ENCODE measurements around the gene PSME3IP1.
"Not testable (repeated sequence)": the region's sequence is repeated elsewhere in the genome, so short reads cannot be mapped to it uniquely, and the experiment has no call there.

The PSME3IP1 gene

GRCh38 chr16:57123974-57124674, 61.7 kb downstream of the PSME3IP1 start:
- no peak for DNase-seq (ENCODE audit: low read depth)

DNA sequence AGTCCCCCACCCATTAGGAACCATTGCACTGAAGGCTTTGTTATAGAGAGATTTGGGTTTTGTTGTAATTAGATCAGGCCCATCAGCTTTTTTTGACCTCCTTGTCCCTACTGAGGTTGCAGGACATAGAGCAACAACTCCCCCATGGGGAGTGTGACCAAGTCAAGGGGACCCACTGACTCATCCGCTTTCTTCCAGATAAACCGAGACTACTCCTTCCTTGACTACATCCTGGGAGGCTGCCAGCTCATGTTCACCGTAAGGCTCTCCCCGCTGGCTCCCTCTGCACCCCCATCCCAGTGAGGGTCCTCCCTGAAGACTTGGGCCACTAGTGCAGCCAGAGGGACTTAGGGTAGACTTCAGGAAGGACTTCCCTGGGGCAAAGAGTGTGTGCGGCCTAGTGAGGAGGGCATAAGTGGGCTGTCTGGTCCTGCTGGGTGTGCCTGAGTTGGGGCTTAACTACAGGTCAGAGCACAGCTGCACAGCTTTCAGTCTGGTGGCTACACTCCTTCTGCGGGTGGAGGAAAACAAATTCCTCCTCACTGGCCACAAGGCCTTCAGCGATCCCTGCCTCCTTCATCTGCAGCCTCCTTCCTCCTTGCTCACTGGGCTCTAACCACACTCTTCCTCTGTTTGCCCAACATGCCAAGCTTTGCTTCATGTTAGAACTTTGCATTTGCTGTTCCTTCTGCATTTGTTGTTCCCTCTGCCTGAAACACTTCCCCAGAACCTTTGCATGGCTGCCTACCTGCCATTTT, 62.4 kb downstream of the PSME3IP1 start:
- no peak for DNase-seq (ENCODE audit: low read depth)

DNA sequence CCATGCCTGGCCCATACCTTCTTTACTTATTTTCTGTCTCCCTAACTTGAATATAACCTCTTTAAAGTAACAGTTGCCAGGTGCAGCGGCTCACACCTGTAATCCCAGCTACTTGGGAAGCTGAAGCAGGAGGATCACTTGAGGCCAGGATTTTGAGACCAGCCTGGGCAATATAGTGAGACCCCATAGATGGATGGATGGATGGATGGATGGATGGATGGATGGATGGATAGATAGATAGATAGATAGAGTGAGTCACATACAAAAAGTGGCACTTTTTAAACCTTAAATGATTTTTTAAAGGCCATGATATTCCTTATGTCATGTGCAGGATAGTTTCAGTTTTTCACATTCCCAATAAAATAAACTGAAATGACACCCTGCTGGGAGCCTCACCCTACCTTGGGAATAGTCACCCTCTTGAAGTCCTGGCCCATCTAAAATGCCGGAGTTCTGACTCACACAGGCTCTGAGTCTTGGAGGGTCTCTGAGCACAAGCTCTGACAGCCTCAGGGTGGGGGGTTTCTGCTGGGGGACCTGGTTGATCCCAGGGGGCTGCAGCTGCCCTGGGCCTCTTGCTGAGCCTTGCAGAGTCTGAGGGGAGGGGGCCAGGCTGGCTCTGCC, 67.3 kb downstream of the PSME3IP1 start:
- DNase-seq (ENCODE audit: low read depth): no peak

DNA sequence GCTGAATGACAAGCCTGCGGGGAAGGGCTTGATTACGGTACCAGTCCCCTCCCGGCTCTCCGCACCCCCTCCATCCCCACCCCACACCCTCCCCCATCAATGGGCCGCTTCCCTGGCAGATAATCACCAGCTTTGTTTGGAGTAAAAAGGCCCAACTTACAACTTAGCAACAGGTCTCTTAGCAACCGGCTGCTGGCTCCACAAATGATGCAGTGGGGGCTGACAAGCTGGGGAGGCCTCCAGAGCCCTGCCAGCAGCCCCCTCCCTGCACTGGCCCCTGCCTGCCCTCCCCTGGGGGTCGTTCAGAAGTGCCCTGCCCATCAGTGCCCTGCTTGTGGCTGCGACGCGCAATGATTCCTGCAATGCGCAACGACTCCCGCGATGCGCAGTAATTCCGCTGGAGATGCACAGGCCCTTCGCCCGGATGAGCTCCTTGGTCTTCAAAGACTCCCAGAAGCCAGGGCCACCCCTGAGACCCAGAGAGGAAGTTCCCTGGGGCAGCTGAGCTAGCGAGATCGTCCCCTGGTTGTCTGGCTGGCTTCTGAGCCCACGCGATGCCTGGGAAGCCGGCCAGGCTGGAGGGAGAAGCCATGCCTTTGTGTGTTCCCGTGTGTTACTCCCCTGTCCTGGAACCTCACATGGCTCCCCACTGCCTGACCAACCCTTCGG, 70.2 kb downstream of the PSME3IP1 start:
- no peak for DNase-seq (ENCODE audit: low read depth)

DNA sequence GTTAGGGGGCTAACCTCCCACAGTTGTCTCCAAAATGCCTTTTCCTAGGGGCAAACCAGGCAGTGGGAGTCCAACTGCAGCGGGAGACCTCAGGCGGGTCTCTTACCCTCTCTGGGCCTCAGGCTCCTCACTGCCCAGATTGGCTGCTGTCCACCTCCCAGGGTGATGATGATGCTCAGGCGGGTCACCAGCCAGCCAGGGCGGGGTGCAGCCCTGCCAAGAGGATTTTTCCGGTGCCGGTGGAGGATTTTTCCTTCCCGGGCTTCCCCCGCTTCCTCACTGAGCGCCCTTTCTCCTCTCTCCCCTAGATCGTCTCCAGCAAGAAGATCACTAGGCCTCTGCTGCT, 70.7 kb downstream of the PSME3IP1 start:
- DNase-seq (ENCODE audit: low read depth): no peak

DNA sequence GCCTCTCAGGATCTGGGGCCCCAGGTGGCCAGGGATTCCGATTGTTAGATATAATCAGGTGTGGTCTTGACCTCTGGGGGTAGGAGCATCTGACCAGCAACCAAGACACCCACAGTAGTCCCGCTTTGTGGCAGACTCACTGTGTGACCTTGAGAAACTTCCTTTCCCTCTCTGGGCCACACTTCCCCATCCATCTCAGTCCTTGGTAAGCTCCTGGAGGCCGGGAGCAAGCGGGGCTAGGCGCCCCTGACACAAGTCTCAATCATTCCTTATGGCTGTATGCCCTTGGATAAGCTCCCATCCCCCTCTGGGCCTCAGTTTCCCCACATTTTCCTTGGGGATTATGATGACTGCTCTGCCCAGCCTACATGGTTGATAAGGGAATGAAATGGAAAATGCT, 72.2 kb downstream of the PSME3IP1 start:
- DNase-seq (ENCODE audit: low read depth): no peak

DNA sequence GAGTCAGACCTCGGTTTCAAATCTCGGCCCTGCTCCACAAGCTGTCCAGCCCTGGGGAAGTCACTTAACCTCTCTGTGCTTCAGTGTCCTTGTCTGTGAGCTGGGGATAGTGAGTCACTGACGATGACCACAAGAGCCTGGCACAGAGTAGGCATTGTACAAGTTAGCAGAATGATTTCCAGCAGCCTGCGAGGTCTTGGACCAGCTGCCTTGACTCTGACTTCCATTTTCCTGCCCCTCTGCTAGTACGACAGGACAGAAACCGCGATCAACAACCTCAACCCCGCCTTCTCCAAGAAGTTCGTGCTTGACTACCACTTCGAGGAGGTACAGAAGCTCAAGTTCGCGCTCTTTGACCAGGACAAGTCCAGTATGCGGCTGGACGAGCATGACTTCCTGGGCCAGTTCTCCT, 72.8 kb downstream of the PSME3IP1 start:
- DNase-seq (ENCODE audit: low read depth): no peak

DNA sequence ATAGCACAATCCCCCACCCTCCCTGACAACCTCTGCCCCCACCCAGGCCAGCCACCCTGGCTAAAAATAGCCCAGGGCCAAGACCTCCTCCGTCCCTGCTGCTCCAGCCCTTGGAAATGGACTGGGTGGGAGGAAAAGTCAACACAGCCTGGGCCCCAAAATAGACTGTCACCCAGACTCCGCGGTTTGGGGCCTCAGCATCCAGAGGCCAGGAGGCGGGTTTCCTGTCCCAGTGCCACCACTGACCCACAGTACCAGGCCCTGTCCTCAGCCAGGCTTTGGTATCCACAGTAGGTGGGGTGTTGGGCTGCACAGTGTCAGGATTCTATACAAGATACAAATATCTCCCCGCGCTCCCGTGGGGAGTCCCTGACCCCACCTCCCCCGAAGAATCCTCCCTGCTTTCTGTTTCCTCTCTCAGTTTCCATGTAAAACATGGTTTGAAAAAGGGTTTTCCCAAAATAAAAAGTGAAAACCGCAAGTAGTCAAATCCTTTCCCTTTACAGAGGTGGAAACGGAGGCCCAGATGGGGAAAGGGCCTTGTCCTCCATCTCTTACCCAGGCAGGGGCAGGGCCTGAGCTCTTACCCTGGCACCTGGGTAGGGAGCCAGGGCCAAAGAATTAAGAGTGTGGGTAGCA, 73.3 kb downstream of the PSME3IP1 start:
- no peak for DNase-seq (ENCODE audit: low read depth)

DNA sequence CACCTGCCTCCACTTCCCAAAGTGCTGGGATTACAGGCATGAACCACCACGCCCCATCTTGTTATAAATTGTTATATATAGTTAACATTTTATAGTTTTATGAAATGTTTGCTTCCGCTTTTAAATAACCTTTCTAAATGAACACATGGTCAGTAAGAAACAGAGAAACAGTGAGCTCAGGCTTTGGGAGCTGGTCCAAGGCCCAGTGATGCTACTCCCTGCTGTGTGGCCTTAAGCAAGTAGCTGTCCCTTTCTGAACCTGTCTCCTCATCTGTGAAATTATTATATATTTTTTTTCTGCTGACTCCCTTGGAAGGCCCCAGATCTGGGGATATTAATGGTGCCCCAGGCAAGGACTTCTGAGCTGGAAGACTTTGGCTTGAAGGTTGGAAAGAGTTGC, 74.4 kb downstream of the PSME3IP1 start:
- no peak for DNase-seq (ENCODE audit: low read depth)

DNA sequence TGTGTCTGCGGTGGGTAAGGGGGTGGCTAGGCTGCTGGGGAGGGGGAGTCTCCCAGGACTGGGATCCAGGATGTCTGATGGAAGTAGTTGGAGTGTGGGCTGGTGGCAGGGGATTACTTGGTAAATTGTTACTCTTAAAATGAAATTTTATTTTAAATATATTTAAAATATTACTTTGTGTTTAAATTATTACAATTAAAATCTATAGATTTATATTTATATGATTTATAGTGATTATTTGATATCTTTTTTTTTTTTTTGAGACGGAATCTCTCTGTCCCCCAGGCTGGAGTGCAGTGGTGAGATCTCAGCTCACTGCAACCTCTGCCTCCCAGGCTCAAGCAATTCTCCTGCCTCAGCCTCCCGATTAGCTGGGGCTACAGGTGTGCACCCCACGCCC, 74.9 kb downstream of the PSME3IP1 start:
- DNase-seq (ENCODE audit: low read depth): no peak

- DNase-seq (ENCODE audit: low read depth): not testable (repeated sequence)
Measured at GRCh38 chr16:57109259-57110105, 76.4 kb downstream of the PSME3IP1 start.

- DNase-seq (ENCODE audit: low read depth): no peak
Measured at GRCh38 chr16:57108432-57108831, 77.4 kb downstream of the PSME3IP1 start.

DNA sequence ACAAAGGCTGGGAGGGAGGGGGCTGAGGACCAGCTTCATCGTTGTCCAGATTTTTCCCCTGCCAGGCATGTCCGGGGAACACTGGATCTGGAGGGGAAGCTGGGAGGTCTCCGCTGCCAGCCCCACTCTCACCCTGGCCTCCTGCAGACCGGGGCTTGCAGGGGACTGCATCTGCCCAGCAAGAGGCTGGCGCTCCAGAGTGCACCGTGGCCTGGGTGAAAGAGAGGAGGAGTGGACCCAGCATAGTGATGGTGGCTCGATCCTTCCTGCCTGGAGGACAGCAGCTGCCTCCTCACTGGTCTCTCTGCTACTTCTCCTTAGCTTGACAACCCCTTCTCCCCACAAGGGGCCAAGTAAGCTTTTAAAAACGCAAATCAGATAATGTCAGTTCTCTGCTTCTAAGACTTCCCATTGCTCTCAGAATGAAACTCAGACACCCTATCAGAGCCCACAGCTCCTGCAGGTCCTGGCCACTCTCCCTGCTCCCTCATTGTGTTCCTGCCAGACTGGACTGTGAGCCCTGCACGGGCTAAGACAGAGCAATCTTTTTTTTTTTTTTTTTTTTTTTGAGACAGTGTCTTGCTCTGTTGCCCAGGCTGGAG, 78.4 kb downstream of the PSME3IP1 start:
- DNase-seq (ENCODE audit: low read depth): no peak

GRCh38 chr16:57106767-57107166, 79.1 kb downstream of the PSME3IP1 start:
- no peak for DNase-seq (ENCODE audit: low read depth)

DNA sequence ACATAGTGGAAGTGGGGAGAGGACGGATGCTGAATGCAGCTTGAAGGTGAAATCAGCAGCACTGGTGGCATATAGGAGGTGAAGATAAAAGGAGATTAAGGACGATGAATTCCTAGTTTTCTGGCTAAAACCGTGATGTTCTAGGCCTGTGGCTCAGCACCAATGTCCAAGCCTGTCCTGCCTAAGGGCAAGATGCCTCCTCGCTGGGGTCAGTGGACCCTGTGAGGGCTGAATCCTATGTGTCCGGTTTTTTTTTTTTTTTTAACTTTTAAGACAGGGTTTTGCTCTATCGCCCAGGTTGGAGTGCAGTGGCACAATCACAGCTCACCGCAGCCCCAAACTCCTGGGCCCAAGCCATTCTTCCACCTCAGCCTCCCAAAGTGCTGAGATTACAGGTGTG, 80.7 kb downstream of the PSME3IP1 start:
- DNase-seq (ENCODE audit: low read depth): no peak

- DNase-seq (ENCODE audit: low read depth): no peak
Measured at GRCh38 chr16:57104706-57105105, 81.1 kb downstream of the PSME3IP1 start.

- DNase-seq (ENCODE audit: low read depth): no peak
Measured at GRCh38 chr16:57102888-57103851, 82.7 kb downstream of the PSME3IP1 start.
